PC-3 (cell line): ENCODE measurements around the gene MED13L. TPM values are rescaled to one million over a fixed set of nuclear protein-coding genes. Genes with fewer than 3 reads are reported as not detected.

Experiments
- ATAC-seq: fragments of 200-7000 bp; cut with Tn5 transposase; 2 replicates; pipeline ENCODE4 v1.9.1; 2020; ENCODE audit warnings: mild to moderate bottlenecking, moderate library complexity
- BruUV-seq: library from RNA; stranded (reverse); fragments of 400-500 nt; replicated peaks from 2 replicates; lab custom pipeline; 2021; lab: Mats Ljungman, UMichigan
- CTCF ChIA-PET: fragments of 300-600 bp; sonication (Branson Sonifier 250); formaldehyde crosslinking; loops from one replicate; lab custom pipeline; 2022; ENCODE audit warnings: antibody characterized with exemption; lab: Charles Lee
- POLR2A ChIA-PET: fragments of 300-600 bp; sonication (Branson Sonifier 250); formaldehyde crosslinking; loops from one replicate; lab custom pipeline; 2022; ENCODE audit warnings: antibody characterized with exemption; ENCODE audit not compliant: unreplicated experiment; lab: Charles Lee
- DNase-seq: peaks from one replicate; pipeline ENCODE4 v3.0.0-alpha.2; 2015
- H2AFZ ChIP-seq: fragments of 300-600 bp; sonication (generic); 2 replicates; pipeline ENCODE4 v1.6.0; 2016; ENCODE audit warnings: antibody characterized with exemption, low read length
- H3F3A ChIP-seq: fragments of 300-600 bp; sonication (generic); one replicate; pipeline ENCODE4 v1.6.0; 2017; ENCODE audit warnings: antibody characterized with exemption, low read length, control low read depth, mild to moderate bottlenecking; ENCODE audit not compliant: unreplicated experiment
- H3K27ac ChIP-seq: fragments of 300-600 bp; sonication (generic); 2 replicates; pipeline ENCODE4 v1.5.1; 2016; ENCODE audit warnings: mild to moderate bottlenecking, low read length
- H3K27me3 ChIP-seq: fragments of 300-600 bp; sonication (generic); 2 replicates; pipeline ENCODE4 v1.6.1; 2016; ENCODE audit warnings: low read length, mixed read lengths
- H3K36me3 ChIP-seq: fragments of 300-600 bp; sonication (generic); 2 replicates; pipeline ENCODE4 v1.6.1; 2016; ENCODE audit warnings: low read depth, mixed run types, low read length, mixed read lengths
- H3K4me1 ChIP-seq: fragments of 300-600 bp; sonication (generic); 2 replicates; pipeline ENCODE4 v1.5.1; 2016; ENCODE audit warnings: low read length; ENCODE audit not compliant: insufficient read depth
- H3K4me2 ChIP-seq: fragments of 300-600 bp; sonication (generic); 2 replicates; pipeline ENCODE4 v1.6.0; 2016; ENCODE audit warnings: low read length
- H3K4me3 ChIP-seq: fragments of 300-600 bp; sonication (generic); 2 replicates; pipeline ENCODE4 v1.5.1; 2016; ENCODE audit warnings: mild to moderate bottlenecking, low read length, mixed read lengths
- H3K79me2 ChIP-seq: fragments of 300-600 bp; sonication (generic); 2 replicates; pipeline ENCODE4 v1.6.1; 2017; ENCODE audit warnings: low read length, mixed read lengths
- H3K9ac ChIP-seq: fragments of 300-600 bp; sonication (generic); 2 replicates; pipeline ENCODE4 v1.6.0; 2016; ENCODE audit warnings: mild to moderate bottlenecking, low read length
- H3K9me2 ChIP-seq: fragments of 300-600 bp; sonication (generic); replicated peaks from 2 replicates; pipeline ENCODE4 v1.6.1; 2016; ENCODE audit warnings: mixed run types, low read length, mixed read lengths
- H3K9me3 ChIP-seq: fragments of 300-600 bp; sonication (generic); 2 replicates; pipeline ENCODE4 v1.6.1; 2016; ENCODE audit warnings: low read length, mixed read lengths
- H4K20me1 ChIP-seq: fragments of 300-600 bp; sonication (generic); 2 replicates; pipeline ENCODE4 v1.6.1; 2016; ENCODE audit warnings: low read length, mixed read lengths
- EZH2 ChIP-seq: fragments of 300-600 bp; sonication (generic); IDR thresholded peaks from one replicate; pipeline ENCODE4 v1.6.1; 2017; ENCODE audit warnings: antibody characterized with exemption, mild to moderate bottlenecking, low read length; ENCODE audit not compliant: unreplicated experiment
- EZH2phosphoT487 ChIP-seq: fragments of 300-600 bp; sonication (generic); IDR thresholded peaks from 2 replicates; pipeline ENCODE4 v1.6.1; 2018; ENCODE audit warnings: mild to moderate bottlenecking, antibody characterized with exemption, low read length, borderline replicate concordance
- intact Hi-C: fragments of 100-400 bp; cut with micrococcal nuclease; formaldehyde crosslinking; loops from 2 replicates; pipeline ENCODE4 v1.9.0; 2023
- total RNA-seq: library from RNA; depleted of rRNA; stranded (reverse); fragments of >200 nt; gene quantifications from 2 replicates; pipeline ENCODE4 v1.2.3, GENCODE V29; 2014
- TF ChIP-seq, protein P1 (sequence below): fragments of 300-600 bp; sonication (generic); conservative IDR thresholded peaks from 2 replicates; pipeline ENCODE4 v1.5.1; 2017; ENCODE audit warnings: antibody characterized with exemption, low read depth, mild to moderate bottlenecking, low read length

Gene MED13L
- total RNA-seq, 1 experiment from 2014 or later = 61.2 TPM

DNA sequence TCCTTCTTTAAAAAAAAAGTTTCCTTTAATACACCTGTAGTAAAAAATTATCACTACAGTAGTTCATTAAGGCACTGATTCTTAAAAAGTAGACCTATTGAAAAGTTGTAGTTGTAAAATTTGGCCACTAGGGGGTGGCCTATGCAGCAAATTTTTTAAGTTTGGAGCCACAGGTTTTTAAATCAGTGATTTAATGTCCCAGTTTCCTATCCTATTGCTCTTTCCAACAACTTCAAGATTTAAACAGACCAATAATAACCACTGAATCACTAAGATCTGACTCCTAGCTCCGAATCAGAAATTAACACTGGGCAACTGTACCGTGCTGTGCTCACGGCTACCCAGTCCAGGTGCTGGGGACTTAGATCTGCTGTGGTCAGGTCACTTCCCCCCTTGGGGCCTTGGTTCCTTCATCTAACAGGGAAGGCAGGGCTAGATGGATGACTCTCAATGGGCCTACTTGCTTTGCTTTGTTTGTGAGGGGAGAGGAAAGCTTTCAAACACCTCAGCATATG, 279.3 kb downstream of the MED13L start:
- Histone ChIP-seq H3K36me3 (peaks cover 35% of the 10 kb centered on the region), H3K4me2 (no peak overlapping the region), H3K4me1 (peaks cover 17% of the 10 kb centered on the region), H3K27ac (no peak overlapping the region), H3K9ac (no peak overlapping the region), H3K27me3 (no peaks in the 10 kb centered on the region), H4K20me1 (no peaks in the 10 kb centered on the region), H3K4me3 (no peak overlapping the region), H3K9me3 (no peaks in the 10 kb centered on the region), H3F3A (no peaks in the 10 kb centered on the region), H3K79me2 (no peaks in the 10 kb centered on the region), H3K9me2 (no peaks in the 10 kb centered on the region), H2AFZ (no peak overlapping the region)
- DNase-seq = peak; percentile 81
- intact Hi-C loops = loop anchor here (1.0 to 5.0 kb wide), 5 partner anchors 139 to 709 kb away; no protein-coding TSS in a partner anchor
- TF ChIP-seq EZH2phosphoT487 (no peak), EZH2 (no peak)
- TF ChIP-seq, protein P1, sequence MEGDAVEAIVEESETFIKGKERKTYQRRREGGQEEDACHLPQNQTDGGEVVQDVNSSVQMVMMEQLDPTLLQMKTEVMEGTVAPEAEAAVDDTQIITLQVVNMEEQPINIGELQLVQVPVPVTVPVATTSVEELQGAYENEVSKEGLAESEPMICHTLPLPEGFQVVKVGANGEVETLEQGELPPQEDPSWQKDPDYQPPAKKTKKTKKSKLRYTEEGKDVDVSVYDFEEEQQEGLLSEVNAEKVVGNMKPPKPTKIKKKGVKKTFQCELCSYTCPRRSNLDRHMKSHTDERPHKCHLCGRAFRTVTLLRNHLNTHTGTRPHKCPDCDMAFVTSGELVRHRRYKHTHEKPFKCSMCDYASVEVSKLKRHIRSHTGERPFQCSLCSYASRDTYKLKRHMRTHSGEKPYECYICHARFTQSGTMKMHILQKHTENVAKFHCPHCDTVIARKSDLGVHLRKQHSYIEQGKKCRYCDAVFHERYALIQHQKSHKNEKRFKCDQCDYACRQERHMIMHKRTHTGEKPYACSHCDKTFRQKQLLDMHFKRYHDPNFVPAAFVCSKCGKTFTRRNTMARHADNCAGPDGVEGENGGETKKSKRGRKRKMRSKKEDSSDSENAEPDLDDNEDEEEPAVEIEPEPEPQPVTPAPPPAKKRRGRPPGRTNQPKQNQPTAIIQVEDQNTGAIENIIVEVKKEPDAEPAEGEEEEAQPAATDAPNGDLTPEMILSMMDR = peak; percentile 97
- BruUV-seq = no TSS peak
- ATAC-seq = peak; percentile 66
- ChIA-PET CTCF (interaction anchor here (0.7 kb wide), 1 partner anchor 164 kb away, joined by 4 read pairs; no protein-coding TSS in a partner anchor), POLR2A (no interaction called here)

DNA sequence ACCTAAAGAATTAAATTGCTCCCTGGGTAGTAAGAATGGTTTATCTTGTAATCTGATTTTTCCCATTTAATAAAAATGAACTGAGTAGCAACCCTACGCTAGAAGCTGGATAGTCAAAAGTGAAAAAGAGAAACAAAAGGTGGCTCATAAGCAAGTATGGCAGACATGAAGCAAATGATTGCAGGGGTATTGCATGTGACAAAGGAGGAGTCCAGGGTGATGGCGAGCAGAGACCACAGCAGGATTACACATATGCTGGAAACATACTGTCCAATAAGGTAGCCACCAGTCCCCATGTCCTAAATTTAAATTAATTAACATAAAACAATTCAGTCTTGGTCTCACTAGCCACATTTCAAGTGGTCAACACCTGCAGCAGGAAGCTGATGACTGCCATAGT, 283.8 kb downstream of the MED13L start:
- no peak for ATAC-seq
- no TSS peak for BruUV-seq
- Histone ChIP-seq H3K9me3 (no peaks in the 10 kb centered on the region), H3K4me1 (peaks cover 19% of the 10 kb centered on the region), H3K79me2 (peaks cover 18% of the 10 kb centered on the region), H3K9me2 (no peaks in the 10 kb centered on the region), H3K27ac (no peak overlapping the region), H2AFZ (no peak overlapping the region), H3K4me3 (no peak overlapping the region), H3K27me3 (no peaks in the 10 kb centered on the region), H3K9ac (no peak overlapping the region), H3K4me2 (no peak overlapping the region), H4K20me1 (no peaks in the 10 kb centered on the region), H3K36me3 (peaks cover 51% of the 10 kb centered on the region), H3F3A (no peaks in the 10 kb centered on the region)
- intact Hi-C loops = no loop called here
- POLR2A ChIA-PET = no interaction called here
- TF ChIP-seq EZH2phosphoT487 = no peak
- TF ChIP-seq EZH2 = no peak
- TF ChIP-seq, protein P1 = no peak
- DNase-seq = no peak
- CTCF ChIA-PET = no interaction called here

DNA sequence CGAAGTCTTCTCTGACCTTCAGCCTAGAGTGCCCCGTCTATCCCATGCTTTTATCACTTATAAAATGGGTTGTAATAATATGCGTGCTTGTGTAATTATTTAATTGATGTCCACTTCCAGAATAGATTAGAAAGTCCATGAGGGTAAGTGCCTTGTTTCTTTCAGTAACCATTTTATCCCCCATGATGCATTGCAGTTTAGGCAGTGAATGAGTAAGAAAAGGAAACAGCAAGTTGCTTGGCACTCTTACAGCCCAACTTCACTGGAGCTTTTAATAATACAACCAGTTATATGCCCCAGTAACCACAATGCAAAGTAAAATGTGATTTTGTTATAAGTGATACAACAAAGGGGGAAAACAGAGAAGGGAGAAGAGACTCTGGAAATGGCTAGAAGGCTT, 287.3 kb downstream of the MED13L start:
- Histone ChIP-seq H4K20me1 (peaks cover 4% of the 10 kb centered on the region; the same call in 1 of the 2 replicates), H3K79me2 (peaks cover 32% of the 10 kb centered on the region), H3K27ac (no peak overlapping the region), H3K4me3 (no peak overlapping the region), H3K27me3 (no peaks in the 10 kb centered on the region), H3K36me3 (peaks cover 48% of the 10 kb centered on the region), H3K4me2 (no peak overlapping the region), H2AFZ (no peak overlapping the region), H3K4me1 (peaks cover 17% of the 10 kb centered on the region), H3F3A (no peaks in the 10 kb centered on the region), H3K9me2 (no peaks in the 10 kb centered on the region), H3K9me3 (no peaks in the 10 kb centered on the region), H3K9ac (no peak overlapping the region)
- BruUV-seq = no TSS peak
- DNase-seq (no peak), ATAC-seq (no peak)
- CTCF ChIA-PET = no interaction called here
- POLR2A ChIA-PET = no interaction called here
- no peak for TF ChIP-seq EZH2phosphoT487
- TF ChIP-seq EZH2 = no peak
- TF ChIP-seq, protein P1 = no peak
- intact Hi-C loops = no loop called here
